Peyer's patch (tissue), 4 donors: ENCODE results near the gene CAPN5. TPM values are rescaled to one million over a fixed set of nuclear protein-coding genes. Genes with fewer than 3 reads are reported as not detected.

Experiments
- DNase-seq, 3 donors: peaks; one replicate each; pipeline ENCODE4 v3.0.0-alpha.2; 2017 to 2019
- H3K27ac ChIP-seq, 4 donors: fragments of 200-600 bp; sonication (generic); one replicate each; pipeline ENCODE4 v1.5.1; 2016 to 2019
- H3K27me3 ChIP-seq, 2 donors: fragments of 200-600 bp; sonication (generic); one replicate each; pipeline ENCODE4 v1.5.1; 2019
- H3K36me3 ChIP-seq, 3 donors: fragments of 200-600 bp; sonication (generic); one replicate each; pipeline ENCODE4 v1.5.1; 2016 to 2019
- H3K4me1 ChIP-seq, 4 donors: fragments of 200-600 bp; sonication (generic); one replicate each; pipeline ENCODE4 v1.5.1; 2016 to 2019
- H3K4me3 ChIP-seq, 4 donors: fragments of 200-600 bp; sonication (generic); 1 replicate in 3 of 4; 2 replicates in 1 of 4; pipeline ENCODE4 v1.5.1; 2016 to 2019; ENCODE audit warnings: mild to moderate bottlenecking in 1 of 4
- H3K9me3 ChIP-seq, 4 donors: fragments of 200-600 bp; sonication (generic); one replicate each; pipeline ENCODE4 v1.5.1; 2016 to 2019; ENCODE audit warnings: mild to moderate bottlenecking in 1 of 4
- CTCF ChIP-seq, 6 experiments: fragments of 450-650 bp in 4 of 6; fragments of 200-600 bp in 2 of 6; sonication (generic) in 1 of 6; IDR thresholded peaks; one replicate each; pipeline ENCODE4 v1.5.1; 2017 to 2019; ENCODE audit warnings: antibody characterized with exemption in 6 of 6, mild to moderate bottlenecking in 3 of 6, moderate library complexity in 1 of 6
- POLR2A ChIP-seq, 2 donors: fragments of 450-650 bp; IDR thresholded peaks; one replicate each; pipeline ENCODE4 v1.5.1; 2017; ENCODE audit warnings: antibody characterized with exemption in 2 of 2, mild to moderate bottlenecking in 2 of 2, moderate library complexity in 2 of 2
- total RNA-seq, 4 donors: library from RNA; depleted of rRNA; stranded (reverse); fragments of >200 nt; gene quantifications; one replicate each; pipeline ENCODE4 v1.1.0, GENCODE V29; 2016

Gene CAPN5
- total RNA-seq, 4 donors from 2014 or later: 75.9 to 203 (median 162) TPM

GRCh38 chr11:77112641-77113381, 46.0 kb downstream of the CAPN5 start:
- Histone ChIP-seq H3K27ac (peak overlapping the region in 1 of 4 donors; percentile 68), H3K9me3 (no peaks in the 10 kb centered on the region), H3K27me3 (no peaks in the 10 kb centered on the region), H3K4me3 (no peak overlapping the region), H3K36me3 (peaks cover 0 to 34% (median 0%) of the 10 kb centered on the region in 3 donors), H3K4me1 (peaks cover 0 to 51% (median 3%) of the 10 kb centered on the region in 4 donors)
- TF ChIP-seq POLR2A (IDR thresholded peaks at IDR 0.05) (no peak), CTCF (IDR thresholded peaks at IDR 0.05) (no peak)
- DNase-seq: no peak

- H3K4me1 ChIP-seq: peaks cover 0 to 44% (median 3%) of the 10 kb centered on the region in 4 donors
- peak in 4 of 6 experiments; percentile 29 to 47 (median 38) for TF ChIP-seq CTCF (IDR thresholded peaks at IDR 0.05)
- no peak for TF ChIP-seq POLR2A (IDR thresholded peaks at IDR 0.05)
- H3K27ac ChIP-seq: peak overlapping the region in 1 of 4 donors; percentile 52
- peak in 2 of 3 donors; percentile 69 for DNase-seq
- no peaks in the 10 kb centered on the region for H3K27me3 ChIP-seq
- peaks cover 0 to 41% (median 0%) of the 10 kb centered on the region in 3 donors for H3K36me3 ChIP-seq
- no peak overlapping the region for H3K4me3 ChIP-seq
- no peaks in the 10 kb centered on the region for H3K9me3 ChIP-seq
Measured at GRCh38 chr11:77113382-77114088, 46.8 kb downstream of the CAPN5 start.

- no peak overlapping the region for H3K27ac ChIP-seq
- no peak overlapping the region for H3K4me3 ChIP-seq
- TF ChIP-seq POLR2A (IDR thresholded peaks at IDR 0.05) (no peak), CTCF (IDR thresholded peaks at IDR 0.05) (no peak)
- H3K27me3 ChIP-seq: no peaks in the 10 kb centered on the region
- DNase-seq: no peak
- H3K36me3 ChIP-seq: peaks cover 0 to 46% (median 0%) of the 10 kb centered on the region in 3 donors
- peaks cover 0 to 39% (median 3%) of the 10 kb centered on the region in 4 donors for H3K4me1 ChIP-seq
- H3K9me3 ChIP-seq: no peaks in the 10 kb centered on the region
Measured at GRCh38 chr11:77114089-77114463, 47.3 kb downstream of the CAPN5 start.

- DNase-seq: no peak
- Histone ChIP-seq H3K4me3 (no peak overlapping the region), H3K4me1 (peaks cover 0 to 29% (median 3%) of the 10 kb centered on the region in 4 donors), H3K36me3 (peaks cover 0 to 58% (median 0%) of the 10 kb centered on the region in 3 donors), H3K27ac (no peak overlapping the region), H3K27me3 (no peaks in the 10 kb centered on the region), H3K9me3 (no peaks in the 10 kb centered on the region)
- TF ChIP-seq CTCF (IDR thresholded peaks at IDR 0.05) (no peak), POLR2A (IDR thresholded peaks at IDR 0.05) (no peak)
Measured at GRCh38 chr11:77115181-77115611, 48.4 kb downstream of the CAPN5 start.

GRCh38 chr11:77115956-77116355, 49.2 kb downstream of the CAPN5 start:
- H3K36me3 ChIP-seq: peaks cover 0 to 65% (median 0%) of the 10 kb centered on the region in 3 donors
- DNase-seq: no peak

More at GRCh38 chr11:77115956-77116355, 49.2 kb downstream of the CAPN5 start:
- TF ChIP-seq POLR2A (IDR thresholded peaks at IDR 0.05) (no peak), CTCF (IDR thresholded peaks at IDR 0.05) (no peak)
- Histone ChIP-seq H3K4me1 (peaks cover 0 to 21% (median 1%) of the 10 kb centered on the region in 4 donors), H3K27me3 (no peaks in the 10 kb centered on the region), H3K4me3 (no peak overlapping the region), H3K27ac (no peak overlapping the region), H3K9me3 (no peaks in the 10 kb centered on the region)
